Cardiac fibroblast (primary cell): Measurements from ENCODE around the gene STAM.

Experiments used
- DNase-seq, 2 donors: peaks; one replicate each; pipeline versions ENCODE4 v3.0.0 to v3.0.0-alpha.2; 2010; ENCODE audit warnings: low read depth in 2 of 2
- H3K4me3 ChIP-seq, 2 donors: replicated peaks in 1 of 2; 1 replicate in 1 of 2; 2 replicates in 1 of 2; pipeline ENCODE4 v1.5.1; 2011; ENCODE audit warnings: low read depth in 2 of 2, low read length in 2 of 2, mild to moderate bottlenecking in 2 of 2, moderate library complexity in 1 of 2
- TF ChIP-seq, protein P1 (sequence below): IDR thresholded peaks from one replicate; pipeline ENCODE4 v1.5.1; 2011; ENCODE audit warnings: low read depth, mild to moderate bottlenecking, low read length, inconsistent platforms

STAM gene

DNA sequence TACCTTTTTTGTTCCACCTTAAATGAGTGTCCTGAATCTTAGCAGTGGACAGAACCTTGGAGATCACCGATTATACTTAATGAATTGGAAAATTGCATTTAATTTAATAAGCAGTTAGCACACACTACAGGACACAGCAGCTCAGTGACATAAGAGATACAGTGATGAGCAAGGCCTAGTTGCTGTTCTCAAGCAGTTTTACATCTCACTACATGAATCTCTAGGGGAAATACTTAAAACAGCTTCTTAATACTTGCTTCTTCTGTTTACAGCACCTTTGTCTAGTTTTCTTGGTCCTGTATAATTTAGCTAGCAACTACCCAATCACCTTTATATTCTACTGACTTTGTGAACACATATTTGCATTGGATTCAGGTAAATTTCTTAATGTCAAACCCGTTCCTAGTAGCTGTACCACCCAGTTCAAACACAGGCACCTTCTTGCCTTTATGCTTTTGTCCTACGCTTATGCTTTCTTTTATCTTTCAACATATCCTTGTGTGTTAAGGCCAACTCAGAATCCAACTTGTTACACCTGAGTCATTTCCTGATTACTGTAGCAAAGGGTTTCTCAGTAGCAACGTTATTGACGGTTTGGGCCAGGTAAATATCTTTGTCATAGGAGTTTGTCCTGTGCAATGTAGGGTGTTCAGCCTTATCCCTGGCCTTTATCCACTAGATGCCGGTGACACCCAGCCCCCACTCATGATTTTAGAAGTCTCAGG lies 1.8 kb downstream of the STAM start:
- peak in 1 of 2 donors; percentile 56 for DNase-seq
- TF ChIP-seq, protein P1, sequence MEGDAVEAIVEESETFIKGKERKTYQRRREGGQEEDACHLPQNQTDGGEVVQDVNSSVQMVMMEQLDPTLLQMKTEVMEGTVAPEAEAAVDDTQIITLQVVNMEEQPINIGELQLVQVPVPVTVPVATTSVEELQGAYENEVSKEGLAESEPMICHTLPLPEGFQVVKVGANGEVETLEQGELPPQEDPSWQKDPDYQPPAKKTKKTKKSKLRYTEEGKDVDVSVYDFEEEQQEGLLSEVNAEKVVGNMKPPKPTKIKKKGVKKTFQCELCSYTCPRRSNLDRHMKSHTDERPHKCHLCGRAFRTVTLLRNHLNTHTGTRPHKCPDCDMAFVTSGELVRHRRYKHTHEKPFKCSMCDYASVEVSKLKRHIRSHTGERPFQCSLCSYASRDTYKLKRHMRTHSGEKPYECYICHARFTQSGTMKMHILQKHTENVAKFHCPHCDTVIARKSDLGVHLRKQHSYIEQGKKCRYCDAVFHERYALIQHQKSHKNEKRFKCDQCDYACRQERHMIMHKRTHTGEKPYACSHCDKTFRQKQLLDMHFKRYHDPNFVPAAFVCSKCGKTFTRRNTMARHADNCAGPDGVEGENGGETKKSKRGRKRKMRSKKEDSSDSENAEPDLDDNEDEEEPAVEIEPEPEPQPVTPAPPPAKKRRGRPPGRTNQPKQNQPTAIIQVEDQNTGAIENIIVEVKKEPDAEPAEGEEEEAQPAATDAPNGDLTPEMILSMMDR, result no peak
- peak overlapping the region; percentile 94 to 97 for H3K4me3 ChIP-seq

DNA sequence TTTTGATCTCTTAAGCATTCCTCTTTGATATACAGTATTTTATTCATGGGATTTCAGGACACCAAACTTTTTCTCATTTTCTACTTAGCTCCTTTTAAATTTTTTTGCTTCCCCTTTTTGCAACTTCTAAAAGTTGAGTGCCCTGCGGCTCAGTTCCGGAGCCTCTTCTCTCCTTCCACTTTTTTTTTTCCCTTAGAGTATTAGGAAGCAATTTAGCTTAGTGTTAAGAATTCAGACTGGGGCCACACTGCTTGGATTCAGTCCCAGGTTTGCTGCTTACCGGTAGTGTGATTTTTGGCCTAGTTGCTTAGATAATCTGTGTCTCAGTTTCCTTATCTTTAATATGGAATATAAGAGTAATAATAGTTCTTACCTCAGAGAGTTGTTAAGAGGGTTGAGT lies 3.4 kb downstream of the STAM start:
- H3K4me3 ChIP-seq, result no peak overlapping the region
- DNase-seq, result peak in 1 of 2 donors; percentile 45
- TF ChIP-seq, protein P1, result no peak

DNA sequence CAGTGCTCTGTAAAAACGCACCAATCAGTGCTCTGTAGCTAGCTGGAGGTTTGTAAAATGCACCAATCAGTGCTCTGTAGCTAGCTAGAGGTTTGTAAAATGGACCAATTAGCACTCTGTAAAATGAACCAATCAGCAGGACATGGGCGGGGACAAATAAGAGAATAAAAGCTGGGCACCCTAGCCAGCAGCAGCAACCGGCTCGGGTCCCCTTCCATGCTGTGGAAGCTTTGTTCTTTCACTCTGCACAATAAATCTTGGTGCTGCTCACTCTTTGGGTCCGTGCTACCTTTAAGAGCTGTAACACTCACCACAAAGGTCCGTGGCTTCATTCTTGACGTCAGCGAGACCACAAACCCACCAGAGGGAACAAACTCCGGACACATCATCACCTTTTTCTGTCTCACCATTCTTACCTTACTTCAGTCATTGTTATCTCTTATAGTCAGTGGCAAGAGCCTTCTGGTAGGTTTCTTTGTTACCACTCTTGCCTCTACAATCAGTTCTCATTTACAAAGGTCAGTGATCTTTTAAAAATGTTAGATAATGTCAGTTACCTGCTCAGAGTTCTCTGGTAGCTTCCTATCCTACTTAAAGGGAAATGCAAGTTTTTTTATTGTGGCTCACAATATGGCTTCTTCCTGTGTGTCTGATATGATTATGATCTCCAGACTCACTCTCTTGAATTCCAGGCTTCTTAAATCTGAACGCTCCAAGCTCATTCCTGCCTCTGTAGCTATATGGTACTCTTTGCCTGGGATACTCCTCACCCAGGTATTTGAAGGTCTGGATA lies 4.5 kb downstream of the STAM start:
- no peak overlapping the region for H3K4me3 ChIP-seq
- TF ChIP-seq, protein P1, result no peak
- DNase-seq, result no peak

DNA sequence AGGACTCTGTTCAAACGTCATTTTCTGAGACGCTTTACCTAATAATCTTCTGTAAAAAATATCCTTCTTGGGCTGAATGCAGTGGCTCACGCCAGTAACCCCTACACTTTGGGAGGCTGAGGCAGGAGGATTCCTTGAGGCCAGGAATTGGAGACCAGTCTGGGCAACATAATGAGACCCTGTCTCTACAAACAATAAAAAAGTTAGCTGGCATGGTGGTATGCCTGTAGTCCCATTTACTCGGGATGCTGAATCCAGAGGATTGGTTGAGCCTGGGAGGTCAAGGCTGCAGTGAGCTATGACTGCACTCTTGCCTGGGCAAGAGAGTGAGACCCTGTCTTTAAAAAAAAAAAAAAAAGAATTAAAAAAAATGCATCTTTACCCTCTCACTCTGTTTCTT lies 5.1 kb downstream of the STAM start:
- H3K4me3 ChIP-seq, result no peak overlapping the region
- no peak for DNase-seq

DNA sequence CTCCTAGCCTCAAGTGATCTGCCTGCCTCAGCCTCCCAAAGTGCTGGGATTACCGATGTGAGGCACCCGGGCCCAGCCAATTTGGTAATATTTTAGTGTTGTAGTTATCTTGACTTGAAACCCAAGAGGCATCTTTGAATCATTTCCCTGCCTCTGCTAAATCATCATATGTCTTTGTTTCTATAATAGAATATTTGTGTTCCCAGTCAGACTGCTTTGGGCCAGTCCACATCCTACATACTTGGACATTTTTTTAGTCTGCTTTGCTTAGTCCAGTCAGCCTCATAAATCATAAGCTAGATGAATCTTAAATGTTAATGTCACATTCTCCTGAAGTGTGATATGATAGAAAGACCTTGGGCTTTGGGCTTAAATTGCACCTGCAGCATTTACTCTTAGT lies 5.9 kb downstream of the STAM start:
- H3K4me3 ChIP-seq, result no peak overlapping the region
- TF ChIP-seq, protein P1, result no peak
- DNase-seq, result peak; percentile 23 to 80

More for the DNA sequence above, 5.1 kb downstream of the STAM start:
- TF ChIP-seq, protein P1, result no peak

DNA sequence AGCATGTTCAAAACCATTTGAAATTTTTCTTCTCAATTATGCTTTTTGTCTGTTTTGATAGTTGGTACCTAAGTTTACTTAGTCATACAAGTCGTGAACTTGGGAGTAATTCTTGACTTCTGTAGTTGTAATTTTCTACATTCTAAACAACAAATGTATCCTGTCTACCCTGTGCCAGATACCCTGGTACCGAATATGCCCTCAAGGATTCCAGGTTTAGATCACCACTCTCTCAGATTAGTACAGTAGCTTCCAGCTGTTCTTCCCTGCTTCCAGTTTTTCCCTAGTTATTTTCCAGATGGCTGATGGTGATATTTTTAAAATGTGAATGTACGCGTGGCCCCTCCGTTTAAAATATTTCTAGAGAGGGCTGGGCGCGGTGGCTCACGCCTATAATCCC lies 6.5 kb downstream of the STAM start:
- TF ChIP-seq, protein P1, result no peak
- DNase-seq, result no peak
- no peak overlapping the region for H3K4me3 ChIP-seq
